Left hindlimb (tissue), 1 donor: ENCODE data around the gene CMBL.
"Not testable (repeated sequence)": the region's sequence is repeated elsewhere in the genome, so short reads cannot be mapped to it uniquely, and the experiment has no call there.

Experiments
- DNase-seq: peaks from one replicate; pipeline ENCODE4 v3.0.0-alpha.2; 2018

Gene CMBL

GRCh38 chr5:10307206-10308148 lies at the start of gene CMBL:
Gene CMBL, minus strand, starts transcription at chr5:10307902. Its CDS starts 17,140 bp downstream, at chr5:10290762.
- DNase-seq: peak; percentile 70

DNA sequence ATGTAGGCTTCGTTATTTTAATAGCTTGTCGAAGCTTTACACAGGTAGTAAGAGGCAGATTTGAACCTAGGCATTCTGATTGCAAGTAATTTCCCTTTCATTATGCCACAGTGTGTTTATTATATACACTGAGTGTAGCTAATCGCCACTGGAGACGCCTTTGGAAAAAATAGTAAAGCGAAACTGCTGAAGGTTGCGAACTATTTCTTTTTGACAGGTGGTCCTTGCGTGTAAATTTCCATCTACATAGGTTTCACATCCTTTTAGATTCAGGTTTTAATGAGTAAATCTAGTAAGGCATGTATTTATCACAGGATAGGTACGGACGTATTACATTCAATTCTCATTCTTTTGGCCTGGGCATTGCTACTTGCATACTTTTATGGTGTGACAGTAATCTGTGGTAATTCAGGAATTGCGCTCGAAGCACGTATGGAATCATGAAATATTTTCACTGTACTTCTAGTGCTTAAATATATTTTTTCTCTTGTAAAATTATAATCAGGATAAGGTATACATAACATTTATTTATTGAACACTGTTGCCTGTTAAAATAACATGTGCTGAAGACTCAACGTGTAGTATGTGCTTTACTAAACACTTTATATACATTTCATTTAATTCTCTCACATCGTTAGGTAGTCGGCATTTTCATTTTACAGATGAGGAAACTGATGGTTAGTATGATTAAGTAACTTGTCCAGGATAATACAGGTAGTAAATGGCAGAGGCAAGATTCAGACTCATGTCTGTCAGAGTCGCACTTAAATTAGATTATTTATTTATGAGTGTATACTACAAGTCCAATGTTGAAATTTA lies 47.6 kb upstream of the CMBL start:
- DNase-seq: no peak

DNA sequence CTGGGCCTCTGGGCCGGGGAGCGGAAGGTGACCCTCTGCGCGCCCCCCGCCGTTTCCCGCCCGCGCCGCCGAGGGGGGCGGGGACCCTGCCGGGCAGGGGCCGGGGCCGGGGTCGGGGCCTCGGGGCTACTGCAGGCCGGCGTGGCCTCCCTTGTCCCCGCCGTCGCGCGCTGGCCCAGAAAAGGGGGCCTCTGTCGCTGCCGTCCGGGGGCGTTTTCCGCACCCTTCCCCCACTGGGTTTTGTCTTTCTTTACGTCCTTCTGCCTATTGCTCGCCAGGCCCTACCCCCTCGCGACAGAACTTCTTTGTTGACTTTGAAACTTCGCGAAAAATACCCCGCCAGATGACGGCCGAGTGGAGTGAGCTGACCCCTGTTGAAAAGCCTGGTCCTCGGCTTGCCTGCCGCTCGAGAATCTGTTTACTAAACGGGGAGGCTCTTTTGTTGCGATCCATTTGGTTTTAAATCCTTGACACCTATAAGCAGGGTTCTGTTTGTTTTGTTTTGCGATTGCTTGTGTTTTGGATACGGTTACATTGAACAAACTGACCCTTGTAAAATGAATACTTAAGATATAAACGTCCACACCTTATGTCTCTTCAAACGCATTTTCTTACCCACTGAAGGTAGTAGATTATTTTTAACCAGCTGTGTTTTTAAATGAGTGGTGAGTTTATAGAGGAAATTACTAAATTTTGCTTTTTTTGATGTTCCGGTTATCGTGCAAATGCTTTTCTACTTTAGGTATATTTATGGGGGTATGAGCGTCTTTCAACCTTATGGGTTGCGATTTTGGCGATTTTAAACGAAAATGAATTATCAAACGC lies 46.6 kb upstream of the CMBL start:
- DNase-seq: peak; percentile 74

GRCh38 chr5:10353241-10354047 lies 45.7 kb upstream of the CMBL start, which contains the start of gene MARCHF6:
Gene MARCHF6, plus strand, starts transcription at chr5:10353695. Its CDS starts 204 bp downstream, at chr5:10353899.
- peak; percentile 94 for DNase-seq

DNA sequence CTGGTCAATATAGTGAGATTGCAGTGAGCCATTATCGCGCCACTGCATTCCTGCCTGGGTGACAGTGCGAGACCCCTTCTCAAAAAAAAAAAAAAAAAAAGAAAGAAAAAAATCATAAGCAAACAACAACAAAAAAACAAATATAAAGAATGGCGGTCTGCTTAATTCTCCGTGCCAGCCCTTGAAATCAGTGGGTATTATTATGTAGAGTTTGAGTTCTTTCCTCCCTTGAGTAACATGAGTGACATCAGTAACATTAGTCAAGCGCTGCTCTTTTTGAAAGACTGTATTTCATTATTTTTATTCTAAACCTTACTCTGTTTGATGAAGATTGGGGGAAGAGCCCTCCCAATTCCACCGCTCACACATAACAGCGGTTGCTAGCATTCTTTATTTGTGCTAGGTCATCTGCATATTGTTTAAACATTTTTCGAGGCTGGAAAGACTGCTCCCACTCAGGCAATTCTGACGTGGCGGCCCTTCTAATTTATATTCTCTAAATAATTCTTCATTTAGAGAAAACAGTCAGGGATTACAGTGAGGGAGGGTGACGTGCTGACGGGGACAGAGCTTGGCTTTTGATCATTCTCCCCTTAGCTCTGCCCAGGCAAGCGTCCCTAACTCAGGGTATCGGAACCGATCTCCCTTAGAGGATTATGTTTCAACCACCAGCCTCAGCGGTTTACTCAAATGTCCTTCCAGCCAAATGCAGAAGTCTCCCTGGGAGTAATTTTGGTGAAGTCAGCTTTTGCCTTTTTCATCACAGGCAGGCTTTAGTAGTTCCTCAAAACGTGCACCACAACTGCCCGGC lies 44.9 kb upstream of the CMBL start:
- DNase-seq: no peak

DNA sequence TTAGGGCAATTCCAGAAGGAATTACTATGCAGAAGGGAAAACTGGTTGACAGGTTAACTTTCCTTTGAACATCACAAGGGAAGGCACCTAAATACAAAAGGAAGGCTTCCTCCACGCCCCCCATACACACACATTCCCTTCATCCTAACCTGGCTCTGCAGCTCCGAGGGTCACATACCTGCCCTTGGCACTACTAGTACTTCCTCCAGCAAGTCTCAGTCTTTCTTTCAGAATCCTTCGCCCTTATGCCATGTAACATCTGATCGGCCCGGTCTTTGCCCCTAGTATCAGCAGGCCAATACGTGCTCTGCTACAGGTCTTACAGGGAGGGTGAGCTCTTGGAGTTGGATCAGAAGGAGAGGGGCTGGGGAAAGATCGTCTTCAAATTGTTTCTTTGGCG lies 44.2 kb upstream of the CMBL start:
- DNase-seq: no peak

DNA sequence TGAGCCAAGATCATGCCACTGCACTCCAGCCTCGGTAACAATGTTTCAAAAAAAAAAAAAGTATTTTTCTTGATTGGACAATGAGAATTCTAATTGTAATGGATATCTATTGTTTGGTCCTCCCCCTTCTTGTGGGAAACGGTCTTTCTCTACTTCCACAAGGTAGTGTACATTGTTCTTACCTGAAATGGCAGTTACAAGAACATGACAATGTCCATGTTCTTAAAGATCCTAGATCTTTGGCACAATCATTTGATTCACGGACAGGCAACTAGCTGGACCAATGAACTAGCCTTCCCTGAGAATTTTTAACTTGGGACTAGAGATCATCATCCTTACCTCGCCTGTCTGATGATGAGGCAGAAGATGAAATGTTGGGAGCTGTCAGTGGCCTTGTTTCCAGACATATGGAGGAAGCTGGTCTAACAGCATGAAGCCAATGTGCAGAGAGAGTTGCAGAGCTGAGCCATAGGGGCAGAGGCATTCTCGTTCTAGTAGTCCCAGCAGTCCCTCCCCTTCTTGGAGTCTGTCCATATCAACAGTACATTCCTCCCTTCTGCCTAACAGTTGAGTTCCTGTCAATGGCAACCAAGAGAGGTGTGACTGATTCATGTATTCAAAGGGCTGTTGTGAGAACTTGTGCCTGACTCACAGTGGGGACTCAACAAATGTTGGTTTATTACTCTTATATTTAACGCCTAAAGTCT lies 43.6 kb upstream of the CMBL start:
- no peak for DNase-seq

DNA sequence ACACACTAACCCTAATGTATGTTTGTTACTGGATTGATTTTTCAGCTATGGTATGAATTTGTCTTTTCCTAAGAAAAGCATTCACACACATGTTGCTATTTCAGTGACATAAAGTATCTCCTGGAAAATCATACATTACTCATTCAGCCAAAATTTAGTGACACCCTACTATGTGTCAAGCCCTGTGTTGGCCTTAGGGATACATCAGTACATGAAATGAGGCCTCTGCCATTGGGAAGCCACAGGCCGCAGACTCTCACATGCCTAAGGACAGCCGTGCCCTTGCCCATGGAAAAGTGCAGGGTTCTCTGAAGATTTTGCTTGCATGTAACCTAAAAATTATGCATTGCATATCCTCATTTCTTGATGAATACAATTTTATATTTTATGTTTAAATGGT lies 40.6 kb upstream of the CMBL start:
- DNase-seq: no peak

- DNase-seq: not testable (repeated sequence)
Observed at GRCh38 chr5:10344461-10345106, 36.9 kb upstream of the CMBL start.

DNA sequence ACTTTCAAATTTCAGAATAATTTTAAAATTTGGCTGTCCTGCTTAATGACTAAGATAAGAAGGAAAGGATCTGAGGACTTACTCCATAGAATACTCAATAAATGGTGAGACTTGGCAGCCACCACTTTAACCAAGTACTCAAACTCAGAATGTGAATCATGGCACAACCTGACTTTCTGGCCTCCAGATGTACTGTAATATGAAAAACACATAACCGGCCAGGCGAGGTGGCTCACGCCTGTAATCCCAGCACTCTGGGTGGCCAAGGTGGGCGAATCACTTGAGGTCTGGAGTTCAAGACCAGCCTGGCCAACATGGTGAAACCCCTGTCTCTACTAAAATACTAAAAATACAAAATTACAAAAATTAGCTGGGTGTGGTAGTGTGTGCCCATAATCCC lies 35.8 kb upstream of the CMBL start:
- DNase-seq: no peak

DNA sequence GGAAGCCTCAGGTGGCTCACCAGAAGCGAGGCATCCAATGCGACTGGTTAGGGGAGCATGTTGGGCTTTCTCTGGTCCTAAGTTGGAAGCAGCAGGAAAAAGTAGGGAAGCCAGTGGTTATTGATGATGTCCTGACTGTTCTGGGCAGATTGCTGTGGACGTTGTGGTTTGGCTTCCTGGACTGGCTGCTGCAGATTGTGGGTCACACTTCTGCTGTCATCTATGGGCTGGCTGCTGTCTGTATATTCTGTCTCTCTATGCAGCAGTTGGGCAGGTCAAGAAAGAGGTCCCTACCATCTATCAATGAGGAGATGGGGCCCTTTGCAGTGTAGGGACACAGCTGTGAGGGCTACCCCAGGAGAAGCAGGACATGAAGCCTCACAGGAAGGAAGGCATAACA lies 32.3 kb upstream of the CMBL start:
- no peak for DNase-seq

- DNase-seq: no peak
Observed at GRCh38 chr5:10339058-10339811, 31.5 kb upstream of the CMBL start.

DNA sequence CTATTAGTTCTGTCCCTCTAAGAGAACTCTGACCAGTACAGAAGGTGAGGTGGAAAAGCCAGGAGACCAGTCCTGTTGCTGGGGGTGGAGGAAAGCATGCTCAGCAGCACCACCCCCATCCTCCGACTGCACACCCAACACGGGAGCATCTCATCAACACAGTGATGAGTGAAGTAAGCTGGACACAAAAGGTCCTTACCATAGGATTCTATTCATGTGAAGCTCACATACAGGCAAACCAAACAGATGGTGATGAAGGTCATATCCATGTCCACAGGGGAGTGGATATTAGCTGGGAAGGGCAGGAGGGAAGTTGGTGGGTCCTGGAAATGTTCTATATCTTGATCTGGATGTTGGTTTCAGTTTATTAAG lies 31.0 kb upstream of the CMBL start:
- no peak for DNase-seq

- no peak for DNase-seq
Observed at GRCh38 chr5:10337986-10338385, 30.3 kb upstream of the CMBL start.

DNA sequence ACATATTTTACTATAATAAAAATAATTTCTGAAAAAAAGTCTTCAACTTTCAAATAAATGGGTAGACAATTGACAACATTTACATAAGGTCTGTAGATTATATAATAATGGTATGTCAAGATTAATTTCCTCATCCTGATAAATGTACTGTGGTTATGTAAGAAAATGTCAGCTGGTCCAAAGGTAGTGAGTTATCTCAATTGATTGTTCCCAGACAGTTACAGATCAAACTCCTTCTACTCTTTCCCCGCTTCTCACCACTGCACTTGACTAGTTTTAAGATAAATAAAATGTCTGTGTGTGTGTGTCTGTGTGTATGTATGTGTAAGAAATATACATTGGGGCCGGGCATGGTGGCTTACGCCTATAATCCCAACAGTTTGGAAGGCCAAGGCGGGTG lies 29.4 kb upstream of the CMBL start:
- DNase-seq: no peak

DNA sequence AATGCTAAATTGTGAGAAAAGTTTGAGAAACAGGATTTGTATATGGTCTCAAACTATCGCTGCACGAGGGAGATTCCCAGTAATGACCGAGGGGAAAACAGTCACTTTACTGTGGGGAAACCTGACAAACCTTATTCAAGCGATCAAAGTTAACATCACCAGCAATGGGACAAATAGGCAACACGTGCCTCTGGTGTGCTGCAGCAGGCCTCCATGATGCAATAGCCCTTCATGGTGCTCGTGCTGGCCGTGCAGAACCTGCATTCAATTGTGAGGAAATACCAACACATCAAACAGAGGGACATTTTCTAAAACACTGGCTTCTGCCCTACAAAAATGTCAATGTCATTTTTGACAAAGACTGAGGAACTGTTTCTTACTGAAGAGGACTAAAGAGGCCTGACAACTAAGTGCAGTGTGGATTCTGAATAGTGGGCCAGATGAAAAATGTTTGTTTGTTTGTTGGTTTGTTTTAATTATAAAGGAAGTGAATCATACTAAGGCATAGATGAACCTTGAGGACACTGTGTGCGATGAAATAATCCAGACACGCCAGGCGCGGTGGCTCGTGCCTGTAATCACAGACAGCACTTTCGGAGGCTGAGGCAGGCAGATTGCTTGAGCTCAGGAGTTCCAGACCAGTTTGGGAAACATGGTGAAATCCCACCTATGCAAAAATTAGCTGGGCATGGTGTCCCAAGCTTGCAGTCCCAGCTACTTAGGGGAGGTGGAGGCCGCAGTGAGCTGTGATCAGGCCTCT lies 28.2 kb upstream of the CMBL start:
- DNase-seq: no peak

GRCh38 chr5:10334831-10335230 lies 27.1 kb upstream of the CMBL start:
- DNase-seq: no peak
